MM.1S (cell line): ENCODE measurements around the gene GSAP.

Experiments
- CTCF ChIP-seq: fragments of 300-600 bp; sonication (generic); IDR thresholded peaks from 2 replicates; pipeline ENCODE4 v1.5.1; 2016; ENCODE audit warnings: antibody characterized with exemption, low read length, mixed read lengths
- EZH2 ChIP-seq: fragments of 300-600 bp; sonication (generic); optimal IDR thresholded peaks from 2 replicates; pipeline ENCODE3; 2017; ENCODE audit warnings: low read depth, mild to moderate bottlenecking, antibody characterized with exemption, low read length, mixed read lengths
- EZH2phosphoT487 ChIP-seq: fragments of 300-600 bp; sonication (generic); IDR thresholded peaks from 2 replicates; pipeline ENCODE4 v1.6.1; 2018; ENCODE audit warnings: antibody characterized with exemption, low read length

- TF ChIP-seq EZH2 (no peak), CTCF (no peak), EZH2phosphoT487 (no peak)
Measured at GRCh38 chr7:77393261-77393660, 22.9 kb downstream of the GSAP start.
